NCI-H146 (cell line): ENCODE data around the gene OR4K15.
"Not testable (repeated sequence)": the region's sequence is repeated elsewhere in the genome, so short reads cannot be mapped to it uniquely, and the experiment has no call there.

ENCODE experiments used
- DNase-seq: peaks from one replicate; lab custom pipeline; 2025; lab: John Stamatoyannopoulos, UW

The OR4K15 gene, protein sequence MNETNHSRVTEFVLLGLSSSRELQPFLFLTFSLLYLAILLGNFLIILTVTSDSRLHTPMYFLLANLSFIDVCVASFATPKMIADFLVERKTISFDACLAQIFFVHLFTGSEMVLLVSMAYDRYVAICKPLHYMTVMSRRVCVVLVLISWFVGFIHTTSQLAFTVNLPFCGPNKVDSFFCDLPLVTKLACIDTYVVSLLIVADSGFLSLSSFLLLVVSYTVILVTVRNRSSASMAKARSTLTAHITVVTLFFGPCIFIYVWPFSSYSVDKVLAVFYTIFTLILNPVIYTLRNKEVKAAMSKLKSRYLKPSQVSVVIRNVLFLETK

GRCh38 chr14:19975291-19975690 lies at the start of gene OR4K15:
TSS of gene OR4K15 (plus strand) at chr14:19975591. CDS start at chr14:19975591, 0 bp downstream.
- no peak for DNase-seq

DNA sequence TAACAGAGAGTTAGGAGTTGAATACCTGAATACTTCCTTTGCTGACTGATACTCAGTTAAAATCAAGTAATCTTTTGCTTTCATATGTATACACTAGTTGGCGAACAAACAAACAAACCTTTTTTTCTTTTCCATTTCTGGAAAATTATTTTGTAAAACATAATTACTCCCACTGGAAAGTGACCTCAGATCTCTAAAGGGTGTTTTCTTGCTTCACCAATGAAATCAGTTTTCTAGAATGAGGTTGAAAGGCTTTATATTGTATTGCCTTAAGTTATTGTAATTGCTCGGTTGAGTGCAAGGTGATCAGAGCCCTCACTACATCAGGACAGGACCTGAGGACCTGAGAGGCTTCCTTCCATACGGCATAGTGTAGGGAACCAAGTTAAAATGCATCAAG lies 44.8 kb upstream of the OR4K15 start, which contains the start of gene OR4K1:
OR4K1 (plus strand) TSS at position 301 of the 400 bp plus-strand sequence. CDS start 4,750 bp downstream, outside the sequence.
- no peak for DNase-seq

GRCh38 chr14:19941668-19942067 lies 33.7 kb upstream of the OR4K15 start:
- DNase-seq: no peak

DNA sequence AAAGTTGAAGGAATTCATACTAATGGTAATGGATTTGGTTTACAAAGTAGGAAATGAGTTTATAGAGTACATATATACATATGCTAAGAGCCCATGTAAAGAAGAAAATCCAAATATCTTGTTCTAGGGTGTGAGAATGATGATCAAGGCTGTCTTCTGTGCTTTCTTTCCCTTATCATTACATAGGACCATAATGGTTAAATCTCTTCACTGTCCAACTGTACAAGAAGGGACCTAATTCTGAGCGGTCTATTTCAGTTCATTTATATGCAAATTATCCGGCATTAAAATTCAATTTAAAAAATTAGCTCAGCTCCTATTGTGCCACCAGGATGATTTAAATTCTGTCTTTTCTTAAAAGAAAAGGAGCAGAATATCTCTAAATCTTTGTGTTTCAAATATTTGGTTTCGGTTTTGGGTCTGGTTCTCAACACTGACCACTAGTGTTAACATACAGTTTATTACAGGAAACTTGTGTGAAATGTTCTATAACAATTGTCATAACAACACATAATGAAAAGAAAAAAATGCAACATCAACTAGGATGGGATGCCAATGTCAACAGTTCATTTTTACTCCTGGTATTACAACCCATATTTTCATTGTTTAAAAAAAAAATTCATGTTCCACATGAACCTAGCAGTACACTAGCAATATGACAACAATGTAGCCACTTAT lies 27.8 kb upstream of the OR4K15 start:
- no peak for DNase-seq

DNA sequence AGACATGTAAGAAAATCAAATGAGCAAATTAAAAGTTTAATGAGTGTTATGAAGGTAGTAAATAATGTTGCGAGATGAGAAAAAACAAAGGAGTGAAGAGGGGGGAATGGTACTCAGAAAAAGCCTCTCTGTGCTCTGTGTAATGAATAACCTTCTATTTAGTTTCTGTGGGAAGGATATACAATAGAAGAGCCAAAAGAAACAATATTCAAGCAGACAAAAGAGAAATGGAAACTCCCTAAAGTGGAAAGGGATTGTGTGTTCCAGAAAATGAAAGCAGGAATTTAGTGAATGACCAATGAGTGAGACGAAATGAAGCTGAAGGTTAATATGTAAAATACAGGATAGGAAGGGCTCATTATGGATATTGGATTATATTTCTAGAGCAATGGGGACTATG lies 26.2 kb upstream of the OR4K15 start:
- no peak for DNase-seq

DNA sequence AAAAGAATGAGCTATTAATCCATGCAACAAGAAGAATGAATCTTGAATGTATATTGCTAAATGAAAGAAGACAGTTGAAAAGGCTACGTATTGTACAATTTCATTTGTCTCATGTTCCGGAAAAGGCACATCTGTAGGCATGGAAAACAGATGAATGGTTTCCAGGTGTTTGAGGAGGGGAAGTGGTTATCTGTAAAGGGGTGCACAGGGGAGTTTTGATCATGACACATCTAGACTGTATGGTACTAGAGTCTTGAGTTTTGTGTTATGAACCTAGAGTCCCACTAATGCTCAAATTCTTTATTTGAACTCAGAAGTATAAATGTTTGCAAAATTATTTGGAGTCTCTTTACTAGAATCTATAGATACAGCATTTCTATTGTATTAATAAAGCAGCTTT lies 5.7 kb upstream of the OR4K15 start:
- DNase-seq: not testable (repeated sequence)

GRCh38 chr14:19974844-19975243 lies 547 bp upstream of the OR4K15 start:
- DNase-seq: no peak

DNA sequence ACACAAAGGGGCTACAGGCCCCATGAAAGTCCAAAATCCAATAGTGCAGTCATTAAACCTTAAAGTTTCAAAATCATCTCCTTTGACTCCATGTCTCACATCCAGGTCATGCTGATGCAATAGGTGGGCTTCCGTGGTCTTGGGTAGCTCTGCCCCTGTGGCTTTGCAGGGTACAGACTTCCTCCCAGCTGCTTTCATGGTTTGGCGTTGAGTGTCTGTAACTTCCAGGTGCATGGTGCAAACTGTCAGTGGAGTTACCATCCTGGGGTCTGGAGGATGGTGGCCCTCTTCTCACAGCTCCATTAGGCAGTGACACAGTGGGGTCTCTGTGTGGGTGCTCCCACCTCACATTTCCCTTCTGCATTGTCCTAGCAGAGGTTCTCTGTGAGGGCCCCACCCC lies 18.0 kb downstream of the OR4K15 start:
- no peak for DNase-seq

GRCh38 chr14:20001863-20002262 lies 26.5 kb downstream of the OR4K15 start, which contains the start of gene OR4Q2:
TSS of gene OR4Q2 (plus strand) at chr14:20002163.
- no peak for DNase-seq

GRCh38 chr14:20002319-20002718 lies 26.9 kb downstream of the OR4K15 start:
- no peak for DNase-seq

GRCh38 chr14:20008156-20008555 lies 32.8 kb downstream of the OR4K15 start:
- DNase-seq: no peak

DNA sequence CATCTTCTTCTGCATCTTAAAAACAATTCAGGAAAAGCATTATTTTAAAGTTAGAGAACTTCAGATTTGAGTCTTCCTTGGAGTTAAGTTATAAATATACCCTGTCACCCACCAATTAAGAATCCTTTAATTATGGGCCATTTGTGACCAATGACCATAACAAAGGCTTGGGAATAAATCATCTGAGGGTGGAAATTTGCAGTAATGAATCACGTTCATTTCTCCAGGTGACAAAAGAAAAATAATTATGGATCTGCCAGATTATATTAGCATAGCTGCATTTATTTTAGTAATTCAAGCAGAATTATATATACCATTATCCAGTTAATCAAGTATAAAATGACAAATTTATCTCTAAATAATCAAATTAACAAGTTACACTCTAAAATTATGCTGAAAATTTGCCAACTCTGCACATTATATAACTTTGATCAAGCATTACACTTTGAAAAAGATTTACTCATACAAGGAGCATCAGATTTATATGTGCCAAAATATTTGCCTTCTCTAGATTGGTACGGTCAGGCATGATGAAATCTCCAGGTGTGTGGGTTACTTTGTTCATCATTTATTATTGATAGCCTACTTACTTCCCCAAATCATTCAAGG lies 44.0 kb downstream of the OR4K15 start, which contains the start of gene OR4K14:
OR4K14 (minus strand) TSS at position 51 of the 609 bp plus-strand sequence. CDS start 4,114 bp downstream, outside the sequence.
- DNase-seq: no peak
